ENCODE data around the gene USP37.

DNA sequence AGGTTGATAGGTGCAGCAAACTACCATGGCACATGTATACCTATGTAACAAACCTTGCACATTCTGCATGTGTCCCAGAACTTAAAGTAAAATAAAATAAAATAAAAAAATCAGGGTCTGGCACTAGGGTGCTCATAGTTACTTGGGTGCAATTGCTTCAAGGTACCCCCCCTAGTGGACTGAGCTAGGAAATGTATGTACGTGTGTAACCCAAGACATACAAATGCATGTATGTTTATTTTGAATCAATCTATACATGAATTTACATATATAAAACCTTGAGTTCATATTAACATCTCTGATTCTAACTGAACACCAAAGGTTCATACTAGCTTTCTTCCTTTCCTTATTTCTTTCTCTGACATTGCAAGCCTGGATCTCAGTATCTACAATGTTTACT, 51.5 kb downstream of the USP37 start:
- TF ChIP-seq, protein P1, sequence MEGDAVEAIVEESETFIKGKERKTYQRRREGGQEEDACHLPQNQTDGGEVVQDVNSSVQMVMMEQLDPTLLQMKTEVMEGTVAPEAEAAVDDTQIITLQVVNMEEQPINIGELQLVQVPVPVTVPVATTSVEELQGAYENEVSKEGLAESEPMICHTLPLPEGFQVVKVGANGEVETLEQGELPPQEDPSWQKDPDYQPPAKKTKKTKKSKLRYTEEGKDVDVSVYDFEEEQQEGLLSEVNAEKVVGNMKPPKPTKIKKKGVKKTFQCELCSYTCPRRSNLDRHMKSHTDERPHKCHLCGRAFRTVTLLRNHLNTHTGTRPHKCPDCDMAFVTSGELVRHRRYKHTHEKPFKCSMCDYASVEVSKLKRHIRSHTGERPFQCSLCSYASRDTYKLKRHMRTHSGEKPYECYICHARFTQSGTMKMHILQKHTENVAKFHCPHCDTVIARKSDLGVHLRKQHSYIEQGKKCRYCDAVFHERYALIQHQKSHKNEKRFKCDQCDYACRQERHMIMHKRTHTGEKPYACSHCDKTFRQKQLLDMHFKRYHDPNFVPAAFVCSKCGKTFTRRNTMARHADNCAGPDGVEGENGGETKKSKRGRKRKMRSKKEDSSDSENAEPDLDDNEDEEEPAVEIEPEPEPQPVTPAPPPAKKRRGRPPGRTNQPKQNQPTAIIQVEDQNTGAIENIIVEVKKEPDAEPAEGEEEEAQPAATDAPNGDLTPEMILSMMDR (IDR thresholded peaks at IDR 0.05): peak; percentile 12 to 25 (median 15)
- TF ChIP-seq POLR2A (IDR thresholded peaks at IDR 0.05; ENCODE audit: low read depth) (no peak), POLR2AphosphoS5 (IDR thresholded peaks at IDR 0.05) (no peak), EP300 (IDR thresholded peaks at IDR 0.05) (no peak)

All from esophagus muscularis mucosa (tissue), 4 donors.